HepG2 (cell line): Measurements from ENCODE around the gene TEAD4. TPM values are rescaled to one million over a fixed set of nuclear protein-coding genes. Genes with fewer than 3 reads are reported as not detected.

Experiments used
- ATAC-seq: fragments of 200-7000 bp; cut with Tn5 transposase; 3 replicates; pipeline ENCODE4 v1.9.1; 2020; ENCODE audit warnings: mild to moderate bottlenecking, moderate library complexity
- BruUV-seq: library from RNA; stranded (reverse); fragments of 400-500 nt; replicated peaks from 2 replicates; lab custom pipeline; 2021; lab: Mats Ljungman, UMichigan
- CTCF ChIA-PET: fragments of 300-600 bp; formaldehyde crosslinking; extraction: SDS; loops from one replicate; lab custom pipeline; 2021; ENCODE audit warnings: low total read pairs, inconsistent platforms, low intra/inter-chr PET ratio; lab: Yijun Ruan, JAX
- POLR2A ChIA-PET: fragments of 350-600 bp; sonication (Branson Sonifier 250); formaldehyde crosslinking; loops from one replicate; lab custom pipeline; 2020; ENCODE audit warnings: antibody characterized with exemption, inconsistent platforms; lab: Yijun Ruan, JAX
- DNase-seq: peaks from one replicate; pipeline ENCODE4 v3.0.0-alpha.2; 2015; ENCODE audit warnings: low spot score
- FAIRE-seq: peaks from 3 replicates; lab custom pipeline; 2011; peaks lifted over from hg19 to GRCh38; lab: Jason Lieb, UNC
- H2AFZ ChIP-seq: one replicate; pipeline ENCODE4 v1.6.1; 2011; ENCODE audit warnings: low read length, inconsistent platforms
- H3K27ac ChIP-seq: fragments of 300-600 bp; 3 replicates; pipeline ENCODE4 v1.8.0; 2011; ENCODE audit warnings: mixed run types, mild to moderate bottlenecking, mixed read lengths, low read length, inconsistent platforms; ENCODE audit not compliant: insufficient read depth; ENCODE audit errors: extremely low read length
- H3K27me3 ChIP-seq, 2 experiments: fragments of 200-600 bp in 1 of 2; 2 replicates in 1 of 2; 3 replicates in 1 of 2; pipeline versions ENCODE4 v1.6.0 to v1.8.0; 2011; ENCODE audit warnings: low read length in 2 of 2, mild to moderate bottlenecking in 2 of 2, moderate library complexity in 2 of 2, inconsistent platforms in 1 of 2; ENCODE audit not compliant: insufficient read depth in 2 of 2, control insufficient read depth in 1 of 2
- H3K36me3 ChIP-seq, 2 experiments: fragments of 200-600 bp in 1 of 2; replicated peaks in 1 of 2; 2 replicates in 1 of 2; 3 replicates in 1 of 2; pipeline versions ENCODE4 v1.5.1 to v1.8.0; 2011; ENCODE audit warnings: low read length in 2 of 2, inconsistent platforms in 1 of 2; ENCODE audit not compliant: insufficient read depth in 2 of 2, control insufficient read depth in 1 of 2
- H3K4me1 ChIP-seq: 2 replicates; pipeline ENCODE4 v1.5.1; 2012; ENCODE audit warnings: low read length, inconsistent platforms; ENCODE audit not compliant: insufficient read depth
- H3K4me2 ChIP-seq: 2 replicates; pipeline ENCODE4 v1.6.0; 2011; ENCODE audit warnings: low read depth, low read length, inconsistent platforms
- H3K4me3 ChIP-seq, 3 experiments: fragments of 200-600 bp in 1 of 3; sonication (generic), shearing (Covaris generic) in 1 of 3; replicated peaks in 1 of 3; 2 replicates each; pipeline ENCODE4 v1.5.1; 2011 to 2016; ENCODE audit warnings: low read length in 3 of 3, inconsistent platforms in 2 of 3, low read depth in 2 of 3, mild to moderate bottlenecking in 2 of 3, control low read depth in 1 of 3, mixed read lengths in 1 of 3; ENCODE audit not compliant: insufficient read depth in 1 of 3
- H3K79me2 ChIP-seq: one replicate; pipeline ENCODE4 v1.6.1; 2011; ENCODE audit warnings: low read length, inconsistent platforms; ENCODE audit not compliant: insufficient read depth
- H3K9ac ChIP-seq: 2 replicates; pipeline ENCODE4 v1.6.0; 2011; ENCODE audit warnings: mild to moderate bottlenecking, low read depth, low read length, inconsistent platforms; ENCODE audit not compliant: insufficient read depth
- H3K9me3 ChIP-seq: 2 replicates; pipeline ENCODE4 v1.5.1; 2012; ENCODE audit warnings: mild to moderate bottlenecking, low read length
- H4K20me1 ChIP-seq: 2 replicates; pipeline ENCODE4 v1.6.0; 2011; ENCODE audit warnings: inconsistent platforms, mild to moderate bottlenecking, low read length, moderate library complexity; ENCODE audit not compliant: insufficient read depth
- NFIC ChIP-seq: IDR thresholded peaks from 2 replicates; pipeline ENCODE4 v1.6.1; 2012; ENCODE audit warnings: mild to moderate bottlenecking, low read length, inconsistent platforms
- ZFP36L2 ChIP-seq: sonication (generic); formaldehyde crosslinking; IDR thresholded peaks from 2 replicates; pipeline ENCODE4 v1.4.0; 2020; ENCODE audit warnings: missing genetic modification reagents
- ZMYM3 ChIP-seq: sonication (generic); formaldehyde crosslinking; IDR thresholded peaks from 2 replicates; pipeline ENCODE4 v1.5.1; 2020; ENCODE audit warnings: mild to moderate bottlenecking, missing genetic modification reagents
- ZNF33B ChIP-seq: sonication (generic); formaldehyde crosslinking; IDR thresholded peaks from 2 replicates; pipeline ENCODE4 v1.5.1; 2020; ENCODE audit warnings: mild to moderate bottlenecking, missing genetic modification reagents
- ZNF703 ChIP-seq: sonication (generic); formaldehyde crosslinking; IDR thresholded peaks from 2 replicates; pipeline ENCODE4 v1.5.1; 2020; ENCODE audit warnings: missing genetic modification reagents, mild to moderate bottlenecking, moderate library complexity, borderline replicate concordance
- ZNF770 ChIP-seq: sonication (generic); formaldehyde crosslinking; IDR thresholded peaks from 2 replicates; pipeline ENCODE4 v1.5.0; 2020; ENCODE audit warnings: mild to moderate bottlenecking, missing genetic modification reagents
- ZNF788 ChIP-seq: sonication (generic); formaldehyde crosslinking; IDR thresholded peaks from 2 replicates; pipeline ENCODE4 v1.5.0; 2020; ENCODE audit warnings: mild to moderate bottlenecking, missing genetic modification reagents, borderline replicate concordance
- ZNF891 ChIP-seq: sonication (generic); formaldehyde crosslinking; IDR thresholded peaks from 2 replicates; pipeline ENCODE4 v1.5.0; 2020; ENCODE audit warnings: mild to moderate bottlenecking, missing genetic modification reagents
- WGBS: methylation state at CpG from one replicate; pipeline ENCODE4 v1.1.6; 2017; ENCODE audit warnings: low lambda C conversion rate; 5-methylcytosine and 5-hydroxymethylcytosine counted together
- in situ Hi-C: cut with HindIII; loops from 2 replicates; pipeline ENCODE4 v1.10.0; 2017; ENCODE audit warnings: low pct_unique_long_range_greater_than_20kb; ENCODE audit not compliant: extremely low pct_ligation_motif_present
- intact Hi-C: fragments of 100-400 bp; cut with micrococcal nuclease; formaldehyde crosslinking; loops from one replicate; pipeline ENCODE4 v1.10.0; 2022; ENCODE audit not compliant: unreplicated experiment
- polyA plus RNA-seq, 8 experiments: library from polyadenylated mRNA; depleted of rRNA in 3 of 8; stranded (reverse) in 7 of 8; unstranded in 1 of 8; fragments of >200 nt; fragmentation: Illumina TruSeq in 4 of 8; extraction: Trizol in 4 of 8; gene quantifications; 2 replicates each; pipeline versions ENCODE4 v1.2.1 to v1.2.3, GENCODE V29; 2011 to 2016; ENCODE audit warnings: low read depth in 4 of 8, missing spikeins in 1 of 8, mixed read lengths in 1 of 8; ENCODE audit not compliant: insufficient read depth in 1 of 8
- total RNA-seq, 5 experiments: library from RNA; depleted of rRNA; stranded (reverse); fragments of >200 nt; fragmentation: Illumina TruSeq; extraction: Trizol; gene quantifications; 2 replicates each; pipeline ENCODE4 v1.2.3, GENCODE V29; 2016; ENCODE audit warnings: low read depth in 1 of 5

TEAD4 gene
- total and polyA plus RNA-seq, 2 of the 13 experiments (the other 11 are each of a cell fraction or from before 2014, with no cell fraction given), result 45.0 to 69.4 TPM

GRCh38 chr12:3047961-3048360, 88.8 kb downstream of the TEAD4 start:
- POLR2A ChIA-PET, result no interaction called here
- no peaks in the 10 kb centered on the region for H3K9me3 ChIP-seq
- in situ Hi-C loops (no loop called here), intact Hi-C loops (no loop called here)
- DNase-seq (no peak), FAIRE-seq (no peak), ATAC-seq (peak; percentile 48)
- H3K4me1 ChIP-seq, result peaks cover 29% of the 10 kb centered on the region
- H4K20me1 ChIP-seq, result no peaks in the 10 kb centered on the region
- H3K36me3 ChIP-seq, result no peaks in the 10 kb centered on the region
- H3K9ac ChIP-seq, result no peak overlapping the region
- H2AFZ ChIP-seq, result no peak overlapping the region
- 19% methylated on average over 6 of the region's 8 CpGs for WGBS
- TF ChIP-seq NFIC, result no peak
- TF ChIP-seq ZFP36L2, result no peak
- no peak for TF ChIP-seq ZNF33B
- no peak for TF ChIP-seq ZNF703 (CRISPR knock-in tag)
- no peak for TF ChIP-seq ZNF788
- TF ChIP-seq, all 625 proteins: peak for 0
- no TSS peak for BruUV-seq
- Histone ChIP-seq H3K79me2 (no peaks in the 10 kb centered on the region), H3K27ac (no peak overlapping the region), H3K4me2 (peak overlapping the region; percentile 59), H3K4me3 (peak overlapping the region in 2 of 3 experiments; percentile 16 to 46; a peak in 2 of 6 replicates), H3K27me3 (no peaks in the 10 kb centered on the region; a peak in 2 of 5 replicates)
- CTCF ChIA-PET, result no interaction called here

DNA sequence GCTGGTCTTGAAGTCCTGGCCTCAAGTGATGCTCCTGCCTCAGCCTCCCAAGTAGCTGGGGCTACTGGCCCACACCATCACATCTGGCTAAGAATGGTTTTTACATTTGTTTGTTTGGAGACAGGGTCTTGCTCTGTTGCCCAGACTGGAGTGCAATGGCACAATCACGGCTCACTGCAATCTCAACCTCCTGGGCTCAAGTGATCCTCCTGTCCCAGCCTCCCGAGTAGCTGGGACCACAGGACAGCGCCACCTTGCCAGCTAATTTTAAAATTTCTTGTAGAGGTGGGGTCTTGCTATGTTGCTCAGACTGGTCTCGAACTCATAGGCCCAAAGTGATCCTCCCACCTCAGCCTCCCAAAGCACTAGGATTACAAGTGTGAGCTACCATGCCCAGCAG, 89.3 kb downstream of the TEAD4 start:
- no peaks in the 10 kb centered on the region for H3K9me3 ChIP-seq
- TF ChIP-seq ZNF891 (CRISPR knock-in tag), result no peak
- TF ChIP-seq ZNF770 (CRISPR knock-in tag), result peak; percentile 65; the same call in 1 of the 2 replicates
- 0 out of 2 replicates have a peak, but pooled peaks have one; percentile 4 for TF ChIP-seq ZMYM3
- TF ChIP-seq, all 625 proteins: peak for 2
- WGBS, result 85% methylated on average over 4 of the region's 4 CpGs
- Histone ChIP-seq H3K9ac (no peak overlapping the region), H3K4me3 (no peak overlapping the region), H3K27ac (no peak overlapping the region), H2AFZ (no peak overlapping the region), H3K4me2 (0 out of 2 replicates have a peak overlapping the region, but pooled peaks have one; percentile 59), H4K20me1 (no peaks in the 10 kb centered on the region), H3K36me3 (no peaks in the 10 kb centered on the region), H3K27me3 (no peaks in the 10 kb centered on the region; a peak in 2 of 5 replicates), H3K79me2 (no peaks in the 10 kb centered on the region), H3K4me1 (peaks cover 29% of the 10 kb centered on the region)
- intact Hi-C loops, result no loop called here
- no peak for FAIRE-seq
- POLR2A ChIA-PET, result no interaction called here
- ATAC-seq, result no peak
- BruUV-seq, result no TSS peak
- CTCF ChIA-PET, result no interaction called here
- in situ Hi-C loops, result no loop called here
- DNase-seq, result no peak
